ENCODE measurements around the gene UACA. TPM values are rescaled to one million over a fixed set of nuclear protein-coding genes. Genes with fewer than 3 reads are reported as not detected.

The UACA gene
- total and polyA plus RNA-seq, 8 donors: 4.9 to 135 (median 36.1) TPM

DNA sequence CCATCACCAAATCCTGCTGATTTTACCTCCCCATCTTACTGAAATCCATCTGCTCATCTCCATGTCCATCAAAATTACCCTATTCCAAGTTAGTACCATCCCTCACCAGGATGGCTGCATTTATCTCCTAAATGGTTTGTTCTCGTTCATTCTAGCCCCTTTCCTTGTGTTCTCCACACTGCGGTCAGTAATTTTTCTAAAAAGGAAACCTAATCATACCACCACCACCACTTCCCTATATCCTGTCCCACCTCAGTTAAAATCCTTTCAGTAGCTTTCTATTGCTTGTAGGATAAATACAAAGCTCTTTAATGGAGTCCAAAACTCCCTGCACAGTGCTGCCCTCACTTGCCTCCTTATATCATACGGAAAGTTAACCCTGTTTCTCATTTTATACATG is 51.1 kb downstream of the UACA start:
- Histone ChIP-seq H3K36me3 (no peaks in the 10 kb centered on the region), H3K4me3 (no peak overlapping the region), H3K27me3 (no peaks in the 10 kb centered on the region), H3K27ac (no peak overlapping the region), H3K9me3 (no peaks in the 10 kb centered on the region), H3K4me1 (peaks cover 20 to 61% (median 40%) of the 10 kb centered on the region in 4 donors)
- no peak for TF ChIP-seq POLR2AphosphoS5 (IDR thresholded peaks at IDR 0.05)
- TF ChIP-seq, protein P1, sequence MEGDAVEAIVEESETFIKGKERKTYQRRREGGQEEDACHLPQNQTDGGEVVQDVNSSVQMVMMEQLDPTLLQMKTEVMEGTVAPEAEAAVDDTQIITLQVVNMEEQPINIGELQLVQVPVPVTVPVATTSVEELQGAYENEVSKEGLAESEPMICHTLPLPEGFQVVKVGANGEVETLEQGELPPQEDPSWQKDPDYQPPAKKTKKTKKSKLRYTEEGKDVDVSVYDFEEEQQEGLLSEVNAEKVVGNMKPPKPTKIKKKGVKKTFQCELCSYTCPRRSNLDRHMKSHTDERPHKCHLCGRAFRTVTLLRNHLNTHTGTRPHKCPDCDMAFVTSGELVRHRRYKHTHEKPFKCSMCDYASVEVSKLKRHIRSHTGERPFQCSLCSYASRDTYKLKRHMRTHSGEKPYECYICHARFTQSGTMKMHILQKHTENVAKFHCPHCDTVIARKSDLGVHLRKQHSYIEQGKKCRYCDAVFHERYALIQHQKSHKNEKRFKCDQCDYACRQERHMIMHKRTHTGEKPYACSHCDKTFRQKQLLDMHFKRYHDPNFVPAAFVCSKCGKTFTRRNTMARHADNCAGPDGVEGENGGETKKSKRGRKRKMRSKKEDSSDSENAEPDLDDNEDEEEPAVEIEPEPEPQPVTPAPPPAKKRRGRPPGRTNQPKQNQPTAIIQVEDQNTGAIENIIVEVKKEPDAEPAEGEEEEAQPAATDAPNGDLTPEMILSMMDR (IDR thresholded peaks at IDR 0.05): no peak
- no peak for TF ChIP-seq POLR2A (IDR thresholded peaks at IDR 0.05)
- no peak for TF ChIP-seq EP300 (IDR thresholded peaks at IDR 0.05)
- WGBS, 5 donors: 73 to 87% (median 83%) methylated on average over 3 of the region's 3 CpGs
- intact Hi-C loops (cut with DNase I; ENCODE audit: low total_unique reads): no loop called here
- no peak for DNase-seq

DNA sequence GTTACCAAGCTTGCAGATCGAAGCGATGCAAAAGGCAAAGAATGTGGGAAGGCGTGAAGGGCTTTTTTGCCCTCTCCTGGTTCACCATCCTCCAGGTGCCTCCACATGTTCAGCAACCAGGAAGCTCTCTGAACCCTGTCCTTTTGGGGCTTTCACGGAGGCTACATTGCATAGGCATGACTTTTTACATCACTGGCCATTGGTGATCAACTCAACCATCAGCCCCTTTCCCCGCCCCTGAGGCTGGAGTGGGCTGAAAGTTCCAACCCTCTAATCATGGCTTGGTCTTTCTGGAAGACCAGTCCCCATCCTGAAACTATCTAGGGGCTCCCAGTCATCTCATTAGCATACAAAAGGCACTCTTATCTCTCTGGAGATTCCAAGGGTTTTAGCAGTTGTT is 52.6 kb downstream of the UACA start:
- Histone ChIP-seq H3K9me3 (no peaks in the 10 kb centered on the region), H3K4me3 (no peak overlapping the region), H3K36me3 (no peaks in the 10 kb centered on the region), H3K27me3 (no peaks in the 10 kb centered on the region), H3K27ac (no peak overlapping the region), H3K4me1 (peaks cover 12 to 48% (median 28%) of the 10 kb centered on the region in 4 donors)
- WGBS, 5 donors: 92 to 98% (median 96%) methylated on average over 5 of the region's 5 CpGs
- TF ChIP-seq POLR2A (IDR thresholded peaks at IDR 0.05) (no peak), EP300 (IDR thresholded peaks at IDR 0.05) (no peak), POLR2AphosphoS5 (IDR thresholded peaks at IDR 0.05) (no peak)
- TF ChIP-seq, protein P1 (IDR thresholded peaks at IDR 0.05): no peak
- no peak for DNase-seq
- intact Hi-C loops (cut with DNase I; ENCODE audit: low total_unique reads): no loop called here

DNA sequence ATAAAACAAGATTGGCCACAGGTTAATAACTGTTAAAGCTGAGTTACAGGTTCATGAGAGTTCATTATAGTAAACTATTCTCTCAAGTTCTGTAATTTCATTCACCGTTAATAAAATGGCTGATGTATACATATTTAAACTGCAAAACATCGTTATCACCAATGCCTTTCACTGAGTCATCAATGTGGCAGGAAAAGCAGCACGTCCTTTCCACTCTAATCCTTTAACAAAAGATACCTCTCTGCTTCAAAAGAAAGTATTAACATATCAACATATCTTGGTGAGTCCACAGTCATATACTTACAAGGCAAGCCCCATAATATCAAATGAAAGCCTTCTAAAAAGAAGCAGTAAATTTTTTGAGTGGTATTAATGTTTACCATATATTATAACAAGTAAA is 54.5 kb downstream of the UACA start:
- Histone ChIP-seq H3K4me3 (no peak overlapping the region), H3K4me1 (peaks cover 6 to 39% (median 22%) of the 10 kb centered on the region in 4 donors), H3K27ac (no peak overlapping the region), H3K27me3 (no peaks in the 10 kb centered on the region), H3K36me3 (no peaks in the 10 kb centered on the region), H3K9me3 (no peaks in the 10 kb centered on the region)
- 31 to 49% (median 40%) methylated on average over 3 of the region's 3 CpGs for WGBS, 5 donors
- intact Hi-C loops (cut with DNase I; ENCODE audit: low total_unique reads): no loop called here
- TF ChIP-seq POLR2AphosphoS5 (IDR thresholded peaks at IDR 0.05) (no peak), POLR2A (IDR thresholded peaks at IDR 0.05) (no peak), EP300 (IDR thresholded peaks at IDR 0.05) (no peak)
- TF ChIP-seq, protein P1 (IDR thresholded peaks at IDR 0.05): no peak
- DNase-seq: no peak

GRCh38 chr15:70707686-70708300 is 55.6 kb downstream of the UACA start:
- H3K4me1 ChIP-seq: peaks cover 12 to 39% (median 20%) of the 10 kb centered on the region in 4 donors
- no peaks in the 10 kb centered on the region for H3K36me3 ChIP-seq
- intact Hi-C loops (cut with DNase I; ENCODE audit: low total_unique reads): no loop called here
- no peaks in the 10 kb centered on the region for H3K27me3 ChIP-seq
- DNase-seq: no peak
- H3K9me3 ChIP-seq: no peaks in the 10 kb centered on the region
- TF ChIP-seq, protein P1 (IDR thresholded peaks at IDR 0.05): no peak
- no peak for TF ChIP-seq POLR2A (IDR thresholded peaks at IDR 0.05)
- TF ChIP-seq POLR2AphosphoS5 (IDR thresholded peaks at IDR 0.05): no peak
- no peak for TF ChIP-seq EP300 (IDR thresholded peaks at IDR 0.05)
- no peak overlapping the region for H3K4me3 ChIP-seq
- 93 to 95% (median 95%) methylated on average over 4 of the region's 4 CpGs for WGBS, 5 donors
- no peak overlapping the region for H3K27ac ChIP-seq

Measured in stomach (tissue), 9 donors.